ENCODE measurements around the gene ARGLU1.

ARGLU1 gene

GRCh38 chr13:106522898-106523525, 44.9 kb downstream of the ARGLU1 start:
- DNase-seq, result no peak

- DNase-seq, result no peak
These were observed 45.7 kb downstream of the ARGLU1 start for GRCh38 chr13:106522112-106522705.

DNA sequence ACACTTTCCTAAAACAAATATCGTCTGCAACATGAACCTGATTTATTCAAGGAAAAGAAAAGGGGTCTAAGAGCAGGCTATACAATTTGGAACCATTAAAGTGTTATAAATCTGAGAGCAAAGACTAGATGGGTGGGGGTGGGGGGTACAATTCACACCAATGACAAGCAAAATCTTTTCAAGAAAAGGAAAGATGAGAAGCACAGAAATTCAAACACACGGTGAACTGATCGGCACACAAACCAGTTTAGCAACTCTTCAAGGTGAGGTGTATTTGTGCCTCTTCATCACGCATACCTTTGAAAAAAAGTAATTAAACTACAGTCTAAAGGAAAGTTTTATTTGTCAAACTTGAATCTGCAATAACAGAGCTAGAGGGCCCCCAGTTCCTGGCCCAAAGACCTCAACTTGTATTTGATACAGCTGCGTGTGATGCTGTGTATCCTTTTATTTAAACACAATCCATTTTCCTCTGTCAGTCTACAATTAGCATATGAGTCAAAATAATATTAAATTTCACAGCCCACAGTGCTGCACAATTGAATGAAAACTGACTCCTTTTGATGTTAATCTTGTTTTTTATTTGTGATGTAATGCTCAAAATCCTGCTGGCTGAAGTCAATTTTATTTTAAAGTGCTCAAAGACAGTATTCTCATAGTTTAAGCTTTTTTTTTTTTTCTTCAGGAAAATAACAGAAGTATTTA, 46.7 kb downstream of the ARGLU1 start:
- no peak for DNase-seq

- no peak for DNase-seq
These were observed 47.5 kb downstream of the ARGLU1 start for GRCh38 chr13:106520251-106521054.

GRCh38 chr13:106518512-106518911, 49.4 kb downstream of the ARGLU1 start:
- no peak for DNase-seq

- DNase-seq, result no peak
These were observed 50.7 kb downstream of the ARGLU1 start for GRCh38 chr13:106517109-106517847.

- DNase-seq, result no peak
These were observed 52.2 kb downstream of the ARGLU1 start for GRCh38 chr13:106515635-106516254.

- no peak for DNase-seq
These were observed 52.9 kb downstream of the ARGLU1 start for GRCh38 chr13:106514928-106515634.

DNA sequence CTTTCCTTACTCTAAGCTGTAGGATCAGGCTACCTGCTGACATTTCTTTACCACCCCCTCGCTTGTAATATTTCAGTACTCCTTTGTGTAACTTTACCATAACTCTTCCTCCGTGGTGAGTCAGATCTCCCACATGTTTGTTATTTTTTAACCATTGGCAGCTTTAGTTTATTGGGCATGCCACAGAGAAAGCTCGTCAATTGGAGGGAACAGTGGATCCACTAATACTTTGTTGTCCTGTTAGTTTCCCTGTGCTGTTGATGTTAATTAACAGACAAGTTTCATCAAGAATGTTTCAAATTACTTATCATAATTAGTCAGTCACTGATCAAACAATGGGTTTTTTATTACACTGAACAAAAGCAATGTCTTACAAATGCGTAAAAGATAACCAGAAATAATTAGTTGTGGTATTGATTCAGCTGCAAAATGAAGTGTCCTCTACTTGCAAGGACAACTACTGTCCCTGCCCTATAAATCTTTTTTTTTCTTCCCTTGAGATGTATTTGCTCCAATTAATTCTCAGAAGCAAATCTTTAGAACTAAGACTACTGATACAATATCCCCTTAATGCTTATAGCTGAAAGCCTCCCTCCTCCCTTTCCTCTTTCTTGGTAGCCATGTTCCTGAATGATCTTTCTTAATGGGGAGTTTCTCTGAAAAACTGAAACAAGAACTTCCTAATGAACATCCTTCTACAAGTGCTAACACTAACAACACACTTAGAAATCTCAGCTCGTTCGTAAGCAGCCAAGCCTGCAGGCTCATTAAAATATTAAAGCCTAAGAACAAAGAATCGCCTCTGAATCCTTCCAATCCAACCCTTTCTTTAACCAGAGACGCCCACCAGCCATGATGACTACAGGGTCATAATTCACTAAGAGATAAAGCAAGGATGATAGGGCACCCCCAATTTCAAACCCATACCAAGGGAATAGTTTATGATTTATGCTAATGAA, 54.6 kb downstream of the ARGLU1 start:
- DNase-seq, result no peak

- no peak for DNase-seq
These were observed 60.2 kb downstream of the ARGLU1 start for GRCh38 chr13:106507560-106508274.

DNA sequence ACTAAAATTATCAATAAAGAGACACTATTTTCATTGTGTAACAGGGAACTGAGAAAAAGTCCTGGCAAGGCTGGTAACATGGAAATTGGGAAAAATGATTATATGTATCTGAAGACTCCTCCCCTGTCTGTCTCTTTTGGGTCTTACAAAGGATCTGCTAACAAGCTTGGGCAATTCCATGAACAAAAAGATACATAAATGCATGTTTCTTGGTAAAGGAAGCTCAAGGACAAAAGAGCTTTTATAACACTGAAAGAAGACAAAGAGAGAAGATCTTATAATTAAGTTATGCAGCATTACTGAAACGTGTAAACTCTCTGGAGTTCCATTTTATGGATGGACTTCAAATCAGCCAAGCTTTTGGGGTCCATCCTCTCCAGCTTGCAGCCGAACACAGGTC, 61.7 kb downstream of the ARGLU1 start:
- no peak for DNase-seq

DNA sequence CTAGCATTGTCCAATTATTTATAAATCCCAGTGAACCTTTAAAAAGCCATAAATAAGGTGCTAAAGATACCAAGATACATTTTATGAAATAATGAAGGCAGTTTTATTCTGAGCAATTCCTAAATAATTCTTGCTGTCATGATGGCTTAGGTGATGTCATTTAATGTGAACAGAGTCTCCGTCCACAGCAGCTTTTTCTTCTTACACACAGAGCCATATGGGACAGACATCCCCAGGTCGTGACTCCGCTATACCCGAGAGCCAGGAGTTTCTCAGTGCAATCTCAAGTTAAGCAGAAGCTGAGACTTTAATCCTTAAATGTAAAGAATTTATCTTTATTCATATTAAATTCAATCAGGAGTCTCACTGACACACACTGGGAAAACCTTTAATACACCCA, 62.2 kb downstream of the ARGLU1 start:
- DNase-seq, result no peak

GRCh38 chr13:106505295-106505694, 62.6 kb downstream of the ARGLU1 start:
- no peak for DNase-seq

GRCh38 chr13:106503730-106504453, 64.0 kb downstream of the ARGLU1 start:
- no peak for DNase-seq

DNA sequence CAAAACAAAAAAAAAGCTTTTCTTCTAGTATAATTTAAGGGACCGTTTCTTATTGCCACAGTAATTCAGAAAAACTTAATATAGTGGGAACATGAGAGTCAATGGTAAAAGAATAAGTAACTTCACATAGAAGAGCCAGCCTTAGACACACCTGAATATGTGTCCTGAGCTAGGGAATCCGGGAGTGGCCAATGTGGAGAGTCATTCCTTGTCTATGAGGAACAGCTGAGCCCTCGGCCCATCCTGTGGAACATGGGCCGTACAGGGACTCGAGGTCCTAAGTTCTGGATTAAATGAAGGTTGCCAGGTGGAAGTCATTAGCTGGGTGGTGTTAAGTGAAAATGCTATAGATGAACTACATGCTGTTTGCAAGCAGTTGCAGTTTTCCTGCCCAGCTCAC, 64.7 kb downstream of the ARGLU1 start:
- DNase-seq, result no peak

GRCh38 chr13:106500445-106500844, 67.5 kb downstream of the ARGLU1 start:
- DNase-seq, result no peak

DNA sequence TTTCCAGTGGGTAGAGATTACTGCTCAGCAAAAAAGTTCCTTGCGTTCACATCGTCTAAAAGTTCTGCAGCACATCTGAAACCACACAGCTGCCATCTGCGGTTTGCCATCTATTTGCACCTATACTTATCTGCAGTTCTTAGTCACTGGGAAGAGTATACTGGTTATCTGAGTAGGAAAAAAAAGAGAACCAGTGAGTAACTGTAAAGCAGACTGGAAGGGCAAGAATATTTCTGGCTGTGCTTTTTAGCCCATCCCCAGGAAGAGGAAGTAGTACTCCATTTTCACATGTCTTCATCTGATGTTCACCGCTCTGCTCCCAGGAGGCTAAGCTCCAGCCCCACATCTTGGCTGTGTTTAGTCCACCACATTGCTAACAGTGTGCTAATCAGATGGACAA, 68.0 kb downstream of the ARGLU1 start:
- no peak for DNase-seq

DNA sequence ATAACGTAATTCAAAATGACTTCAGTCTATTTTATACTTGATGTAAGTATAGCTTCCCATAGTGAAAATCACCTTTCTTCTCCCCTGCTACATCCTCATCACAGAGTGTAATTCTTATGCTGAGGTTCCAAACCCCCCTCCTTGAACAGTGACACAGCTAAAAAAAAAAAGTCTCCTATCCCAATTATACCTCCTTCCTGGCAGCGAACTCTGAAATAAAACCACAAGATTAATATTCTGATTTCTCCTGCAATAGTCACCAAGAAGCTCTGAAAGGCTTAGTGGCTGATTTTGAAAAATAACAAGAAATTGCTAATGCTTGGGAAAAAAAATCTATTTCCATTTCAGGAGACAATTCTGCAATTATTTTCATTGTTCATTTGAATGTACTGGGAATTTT, 68.8 kb downstream of the ARGLU1 start:
- no peak for DNase-seq

- DNase-seq, result no peak
These were observed 69.4 kb downstream of the ARGLU1 start for GRCh38 chr13:106498571-106498970.

Measured in CD4-positive, alpha-beta T cell treated with Interferon gamma for 1 hour (primary cell).